RWPE2 (cell line): Measurements from ENCODE around the gene C15orf40.
A peak's percentile ranks its signal among the peaks of the same experiment; 100 is the strongest.

Source experiments
- ATAC-seq: fragments of 200-7000 bp; cut with Tn5 transposase; 3 replicates; pipeline ENCODE4 v1.9.1; 2021; ENCODE audit warnings: low read depth
- DNase-seq: peaks from one replicate; pipeline ENCODE4 v3.0.0-alpha.2; 2020; ENCODE audit warnings: low spot score
- H3K27ac ChIP-seq: fragments of 450-650 bp; 2 replicates; pipeline ENCODE4 v1.5.1; 2017; ENCODE audit warnings: mild to moderate bottlenecking; ENCODE audit not compliant: poor library complexity, severe bottlenecking
- H3K27me3 ChIP-seq: fragments of 250-450 bp; sonication (Bioruptor Pico); 2 replicates; pipeline ENCODE4 v1.5.1; 2021; ENCODE audit warnings: mild to moderate bottlenecking, moderate library complexity; ENCODE audit not compliant: insufficient read depth, poor library complexity, severe bottlenecking
- H3K36me3 ChIP-seq: fragments of 250-450 bp; sonication (Bioruptor Pico); 2 replicates; pipeline ENCODE4 v1.5.1; 2020; ENCODE audit warnings: low read depth, mild to moderate bottlenecking, moderate library complexity
- H3K4me1 ChIP-seq: fragments of 250-450 bp; sonication (Bioruptor Pico); 2 replicates; pipeline ENCODE4 v1.5.1; 2021; ENCODE audit warnings: mild to moderate bottlenecking, moderate library complexity; ENCODE audit not compliant: insufficient read depth, poor library complexity, severe bottlenecking
- H3K4me3 ChIP-seq: fragments of 250-450 bp; sonication (Bioruptor Pico); 2 replicates; pipeline ENCODE4 v1.5.1; 2021; ENCODE audit warnings: mild to moderate bottlenecking, moderate library complexity; ENCODE audit not compliant: severe bottlenecking
- H3K9me3 ChIP-seq: fragments of 250-450 bp; sonication (Bioruptor Pico); 2 replicates; pipeline ENCODE4 v1.5.1; 2021; ENCODE audit warnings: mild to moderate bottlenecking, moderate library complexity; ENCODE audit not compliant: severe bottlenecking
- TF ChIP-seq, protein P1 (sequence below): fragments of 450-650 bp; IDR thresholded peaks from one replicate; pipeline ENCODE4 v1.5.1; 2017; ENCODE audit warnings: mild to moderate bottlenecking, moderate library complexity; ENCODE audit not compliant: poor library complexity, severe bottlenecking

Gene C15orf40

DNA sequence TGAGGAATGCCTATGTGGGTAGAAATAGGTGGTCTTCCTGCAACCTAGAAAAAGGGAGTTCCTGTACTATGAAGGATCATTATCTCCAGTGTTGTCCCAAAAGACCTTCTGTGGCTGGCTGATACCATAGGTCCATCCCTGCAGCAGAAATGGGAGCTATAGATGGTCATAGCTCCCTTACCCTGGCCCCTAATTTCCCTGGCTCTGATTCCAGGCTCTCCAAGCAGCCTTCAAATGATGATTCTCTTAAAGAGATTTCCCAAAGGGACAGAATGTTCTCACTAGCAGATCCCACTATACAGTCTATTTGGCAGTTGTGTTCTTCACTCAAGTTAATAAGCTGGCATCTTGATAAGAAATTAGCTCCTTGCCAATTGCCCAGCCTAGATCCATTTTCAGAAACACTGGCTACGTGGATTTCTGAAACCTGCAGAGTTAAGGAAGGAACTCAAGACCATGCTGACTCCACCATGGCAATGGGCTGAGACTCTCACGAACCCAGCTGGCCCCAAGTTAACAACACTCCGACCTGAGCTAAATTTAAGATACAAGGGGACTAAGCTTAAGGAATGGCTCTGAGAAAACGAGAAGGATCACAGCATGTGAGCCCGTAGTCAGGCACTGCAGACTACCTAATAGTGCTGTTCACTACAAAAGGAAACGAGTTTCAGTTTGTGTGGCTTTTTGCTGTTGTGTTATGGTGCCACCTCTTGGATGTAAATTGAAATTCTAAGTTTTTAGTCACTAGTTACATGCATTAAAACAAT is 11.4 kb downstream of the C15orf40 start:
- peaks cover 2% of the 10 kb centered on the region for H3K4me1 ChIP-seq
- ATAC-seq (peak; percentile 80), DNase-seq (no peak)
- H3K27ac ChIP-seq, result no peak overlapping the region
- peaks cover 11% of the 10 kb centered on the region for H3K36me3 ChIP-seq
- no peaks in the 10 kb centered on the region for H3K9me3 ChIP-seq
- no peaks in the 10 kb centered on the region for H3K27me3 ChIP-seq
- TF ChIP-seq, protein P1, sequence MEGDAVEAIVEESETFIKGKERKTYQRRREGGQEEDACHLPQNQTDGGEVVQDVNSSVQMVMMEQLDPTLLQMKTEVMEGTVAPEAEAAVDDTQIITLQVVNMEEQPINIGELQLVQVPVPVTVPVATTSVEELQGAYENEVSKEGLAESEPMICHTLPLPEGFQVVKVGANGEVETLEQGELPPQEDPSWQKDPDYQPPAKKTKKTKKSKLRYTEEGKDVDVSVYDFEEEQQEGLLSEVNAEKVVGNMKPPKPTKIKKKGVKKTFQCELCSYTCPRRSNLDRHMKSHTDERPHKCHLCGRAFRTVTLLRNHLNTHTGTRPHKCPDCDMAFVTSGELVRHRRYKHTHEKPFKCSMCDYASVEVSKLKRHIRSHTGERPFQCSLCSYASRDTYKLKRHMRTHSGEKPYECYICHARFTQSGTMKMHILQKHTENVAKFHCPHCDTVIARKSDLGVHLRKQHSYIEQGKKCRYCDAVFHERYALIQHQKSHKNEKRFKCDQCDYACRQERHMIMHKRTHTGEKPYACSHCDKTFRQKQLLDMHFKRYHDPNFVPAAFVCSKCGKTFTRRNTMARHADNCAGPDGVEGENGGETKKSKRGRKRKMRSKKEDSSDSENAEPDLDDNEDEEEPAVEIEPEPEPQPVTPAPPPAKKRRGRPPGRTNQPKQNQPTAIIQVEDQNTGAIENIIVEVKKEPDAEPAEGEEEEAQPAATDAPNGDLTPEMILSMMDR, result peak; percentile 97
- peak overlapping the region; percentile 24 for H3K4me3 ChIP-seq

DNA sequence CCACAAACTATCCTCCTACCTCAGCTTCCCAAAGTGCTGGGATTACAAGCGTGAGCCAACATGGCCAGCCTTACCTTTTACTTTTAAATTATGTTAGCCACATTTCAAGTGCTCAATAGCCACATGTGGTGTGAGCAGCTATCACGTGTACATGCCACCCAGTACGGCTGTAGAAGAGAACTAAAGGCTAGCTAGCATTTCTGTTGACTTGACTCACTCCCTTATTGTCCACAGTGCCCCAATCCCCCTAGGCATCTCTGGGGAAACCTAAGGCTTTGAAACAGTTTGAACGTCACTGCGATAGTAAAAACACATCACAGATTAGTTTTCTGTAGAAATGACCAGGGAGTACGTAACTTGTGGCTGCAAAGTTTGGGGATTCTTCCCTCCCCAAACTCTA is 12.0 kb downstream of the C15orf40 start:
- Histone ChIP-seq H3K4me3 (no peak overlapping the region), H3K27me3 (no peaks in the 10 kb centered on the region), H3K4me1 (peaks cover 2% of the 10 kb centered on the region), H3K36me3 (peaks cover 4% of the 10 kb centered on the region), H3K27ac (no peak overlapping the region), H3K9me3 (no peaks in the 10 kb centered on the region)
- ATAC-seq, result no peak
- DNase-seq, result no peak
- TF ChIP-seq, protein P1, result no peak

DNA sequence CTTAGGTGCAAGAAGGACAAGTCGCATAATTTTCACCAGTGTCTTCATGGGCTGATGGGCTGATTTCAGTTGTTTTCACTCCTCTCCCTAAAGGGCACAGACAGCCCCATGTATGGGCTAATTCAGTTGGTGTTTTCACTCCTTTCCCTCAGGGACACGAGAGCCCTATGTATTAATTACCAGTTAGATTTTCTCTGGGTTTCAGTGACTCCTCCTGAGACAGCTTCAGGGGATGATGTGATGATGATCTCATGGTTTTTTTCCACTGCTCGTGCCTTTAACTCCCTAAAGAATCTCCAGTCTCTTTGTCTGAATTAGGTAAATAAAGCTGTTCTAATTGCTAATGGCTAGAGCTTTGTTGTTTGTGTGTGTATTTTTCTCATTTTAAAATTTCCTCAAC is 15.5 kb downstream of the C15orf40 start:
- H3K9me3 ChIP-seq, result no peaks in the 10 kb centered on the region
- DNase-seq, result no peak
- peaks cover 2% of the 10 kb centered on the region for H3K4me1 ChIP-seq
- H3K4me3 ChIP-seq, result no peak overlapping the region
- H3K27me3 ChIP-seq, result no peaks in the 10 kb centered on the region
- no peak overlapping the region for H3K27ac ChIP-seq
- TF ChIP-seq, protein P1, result no peak
- ATAC-seq, result no peak
- H3K36me3 ChIP-seq, result peaks cover 3% of the 10 kb centered on the region

DNA sequence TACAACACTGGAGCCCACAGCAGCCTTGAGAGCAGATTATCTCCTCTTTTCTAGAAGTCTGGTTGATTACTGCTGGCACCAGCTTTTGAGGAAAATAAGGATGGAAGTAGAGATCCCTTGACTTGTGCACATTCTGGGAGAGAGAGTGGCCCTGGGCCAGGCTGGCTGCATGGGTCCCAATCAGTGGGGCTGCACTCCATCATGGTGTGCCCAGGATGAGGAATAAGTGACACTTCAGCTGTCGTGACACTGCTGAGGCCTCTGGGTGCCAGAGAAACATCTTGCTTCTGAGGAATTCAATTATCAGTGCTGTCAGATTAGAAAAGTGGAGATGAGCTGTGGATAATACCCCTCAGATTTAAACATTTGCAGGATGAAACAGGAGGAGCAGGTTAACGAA is 16.4 kb downstream of the C15orf40 start:
- Histone ChIP-seq H3K9me3 (no peaks in the 10 kb centered on the region), H3K27me3 (no peaks in the 10 kb centered on the region), H3K27ac (no peak overlapping the region), H3K4me3 (no peak overlapping the region), H3K36me3 (peaks cover 8% of the 10 kb centered on the region), H3K4me1 (peaks cover 1% of the 10 kb centered on the region)
- DNase-seq (no peak), ATAC-seq (no peak; the same call in 2 of the 3 replicates)
- TF ChIP-seq, protein P1, result no peak

DNA sequence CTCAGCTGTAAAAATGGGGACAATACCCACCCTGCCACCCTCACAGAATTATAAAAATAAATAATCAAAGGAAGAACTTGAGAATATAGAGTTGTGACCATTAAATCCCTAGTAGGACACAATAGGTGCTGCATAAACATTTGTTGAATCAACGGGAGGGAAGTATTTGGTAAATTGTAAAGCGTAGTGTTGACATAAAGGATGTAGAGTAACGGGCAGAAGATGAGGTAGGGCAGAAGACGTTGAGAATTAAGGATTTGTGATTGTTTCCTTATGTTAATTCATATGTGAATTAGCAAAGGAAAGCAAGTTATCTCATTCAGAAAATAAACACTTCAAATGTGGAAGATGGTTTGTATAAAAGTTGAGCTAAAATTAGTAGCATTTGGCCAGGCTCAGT is 18.3 kb downstream of the C15orf40 start:
- TF ChIP-seq, protein P1, result no peak
- DNase-seq, result no peak

More for the DNA sequence above, 18.3 kb downstream of the C15orf40 start:
- no peaks in the 10 kb centered on the region for H3K27me3 ChIP-seq
- no peaks in the 10 kb centered on the region for H3K9me3 ChIP-seq
- no peaks in the 10 kb centered on the region for H3K4me1 ChIP-seq
- peaks cover 26% of the 10 kb centered on the region for H3K36me3 ChIP-seq
- no peak overlapping the region for H3K27ac ChIP-seq
- ATAC-seq, result no peak
- no peak overlapping the region for H3K4me3 ChIP-seq
